NAMALWA (cell line): ENCODE results near the gene SFMBT2.
"Not testable (repeated sequence)": the region's sequence is repeated elsewhere in the genome, so short reads cannot be mapped to it uniquely, and the experiment has no call there.

Source experiments
- DNase-seq: peaks from one replicate; pipeline ENCODE4 v3.0.0-alpha.2; 2015; ENCODE audit warnings: low spot score

The SFMBT2 gene

GRCh38 chr10:7182327-7182726 lies 228.5 kb downstream of the SFMBT2 start:
- DNase-seq, result not testable (repeated sequence)

GRCh38 chr10:7181420-7181819 lies 229.4 kb downstream of the SFMBT2 start:
- DNase-seq, result no peak

- DNase-seq, result no peak
These were observed 231.3 kb downstream of the SFMBT2 start for GRCh38 chr10:7179536-7179935.

- DNase-seq, result no peak
These were observed 236.9 kb downstream of the SFMBT2 start for GRCh38 chr10:7173948-7174347.

- DNase-seq, result no peak
These were observed 239.0 kb downstream of the SFMBT2 start for GRCh38 chr10:7171825-7172224.

GRCh38 chr10:7170626-7171322 lies 240.1 kb downstream of the SFMBT2 start:
- DNase-seq, result no peak

- no peak for DNase-seq
These were observed 242.4 kb downstream of the SFMBT2 start for GRCh38 chr10:7168414-7168813.

GRCh38 chr10:7165500-7166177 lies 245.2 kb downstream of the SFMBT2 start:
- no peak for DNase-seq

GRCh38 chr10:7164955-7165354 lies 245.9 kb downstream of the SFMBT2 start:
- no peak for DNase-seq

- DNase-seq, result no peak
These were observed 248.5 kb downstream of the SFMBT2 start for GRCh38 chr10:7162331-7162730.

- no peak for DNase-seq
These were observed 249.2 kb downstream of the SFMBT2 start for GRCh38 chr10:7161484-7162250.

- no peak for DNase-seq
These were observed 250.9 kb downstream of the SFMBT2 start for GRCh38 chr10:7159928-7160327.

- DNase-seq, result no peak
These were observed 251.3 kb downstream of the SFMBT2 start for GRCh38 chr10:7159517-7159916.

- no peak for DNase-seq
These were observed 253.7 kb downstream of the SFMBT2 start for GRCh38 chr10:7157091-7157490.

- no peak for DNase-seq
These were observed 257.1 kb downstream of the SFMBT2 start for GRCh38 chr10:7153750-7154149.

- DNase-seq, result no peak
These were observed 257.9 kb downstream of the SFMBT2 start for GRCh38 chr10:7152982-7153381.

GRCh38 chr10:7152341-7152740 lies 258.5 kb downstream of the SFMBT2 start:
- DNase-seq, result no peak

GRCh38 chr10:7151538-7151937 lies 259.3 kb downstream of the SFMBT2 start:
- DNase-seq, result no peak

GRCh38 chr10:7150349-7150748 lies 260.5 kb downstream of the SFMBT2 start:
- DNase-seq, result no peak

- DNase-seq, result no peak
These were observed 264.6 kb downstream of the SFMBT2 start for GRCh38 chr10:7146189-7146588.

GRCh38 chr10:7136016-7136415 lies 274.8 kb downstream of the SFMBT2 start:
- DNase-seq, result no peak

- DNase-seq, result no peak
These were observed 275.6 kb downstream of the SFMBT2 start for GRCh38 chr10:7135188-7135587.

GRCh38 chr10:7134448-7134847 lies 276.4 kb downstream of the SFMBT2 start:
- no peak for DNase-seq
